Glutamatergic neuron (in vitro differentiated cells): ENCODE results near the gene KIDINS220. TPM values are rescaled to one million over a fixed set of nuclear protein-coding genes. Genes with fewer than 3 reads are reported as not detected.

Experiments
- DNase-seq: peaks from one replicate; pipeline ENCODE4 v3.0.0; 2022
- H3K27ac Mint-ChIP-seq: one replicate; pipeline ENCODE4 v1.8.0; 2020; ENCODE audit warnings: mild to moderate bottlenecking, mixed read lengths, inconsistent platforms; ENCODE audit not compliant: unreplicated experiment
- H3K27me3 Mint-ChIP-seq: one replicate; pipeline ENCODE4 v1.8.0; 2020; ENCODE audit warnings: mild to moderate bottlenecking, moderate library complexity, mixed read lengths, inconsistent platforms; ENCODE audit not compliant: unreplicated experiment
- H3K36me3 Mint-ChIP-seq: one replicate; pipeline ENCODE4 v1.8.0; 2020; ENCODE audit warnings: mild to moderate bottlenecking, mixed read lengths, inconsistent platforms; ENCODE audit not compliant: unreplicated experiment
- H3K4me1 Mint-ChIP-seq: one replicate; pipeline ENCODE4 v1.8.0; 2020; ENCODE audit warnings: mild to moderate bottlenecking, low read depth, mixed read lengths, inconsistent platforms; ENCODE audit not compliant: unreplicated experiment
- H3K4me3 Mint-ChIP-seq: one replicate; pipeline ENCODE4 v1.8.0; 2020; ENCODE audit warnings: mild to moderate bottlenecking, mixed read lengths, inconsistent platforms; ENCODE audit not compliant: unreplicated experiment
- H3K9me3 Mint-ChIP-seq: one replicate; pipeline ENCODE4 v1.8.0; 2020; ENCODE audit warnings: mild to moderate bottlenecking, moderate library complexity, mixed read lengths, inconsistent platforms; ENCODE audit not compliant: unreplicated experiment
- CTCF ChIP-seq: fragments of 200-600 bp; sonication (generic); IDR thresholded peaks from one replicate; pipeline ENCODE4 v1.5.0; 2021; ENCODE audit not compliant: partially characterized antibody, unreplicated experiment
- total RNA-seq: library from RNA; stranded (reverse); fragmentation: NEBNext Ultra II Directional; extraction: Animal tissue kit (Norgen Biotek cat#: 25700); gene quantifications from one replicate; pipeline ENCODE4 v1.2.1, GENCODE V29; 2021; ENCODE audit not compliant: unreplicated experiment

Gene KIDINS220
- total RNA-seq, 1 donor from 2014 or later = 188 TPM

GRCh38 chr2:8699839-8700238, 137.6 kb downstream of the KIDINS220 start:
- Mint-ChIP-seq H3K27ac (no peak overlapping the region), H3K4me3 (no peak overlapping the region), H3K36me3 (peaks cover 5% of the 10 kb centered on the region), H3K4me1 (no peaks in the 10 kb centered on the region), H3K27me3 (peaks cover 3% of the 10 kb centered on the region), H3K9me3 (peaks cover 4% of the 10 kb centered on the region)
- TF ChIP-seq CTCF = no peak
- no peak for DNase-seq

GRCh38 chr2:8697190-8697589, 140.2 kb downstream of the KIDINS220 start:
- peaks cover under 1% of the 10 kb centered on the region for H3K27me3 Mint-ChIP-seq
- no peak overlapping the region for H3K4me3 Mint-ChIP-seq
- H3K36me3 Mint-ChIP-seq = peaks cover 5% of the 10 kb centered on the region
- TF ChIP-seq CTCF = no peak
- H3K9me3 Mint-ChIP-seq = peaks cover 4% of the 10 kb centered on the region
- no peak overlapping the region for H3K27ac Mint-ChIP-seq
- no peak for DNase-seq
- H3K4me1 Mint-ChIP-seq = no peaks in the 10 kb centered on the region

GRCh38 chr2:8694737-8695136, 142.7 kb downstream of the KIDINS220 start:
- Mint-ChIP-seq H3K4me3 (no peak overlapping the region), H3K27ac (no peak overlapping the region), H3K4me1 (no peaks in the 10 kb centered on the region), H3K9me3 (peaks cover 4% of the 10 kb centered on the region), H3K27me3 (no peaks in the 10 kb centered on the region), H3K36me3 (peaks cover 5% of the 10 kb centered on the region)
- DNase-seq = no peak
- TF ChIP-seq CTCF = no peak

GRCh38 chr2:8693157-8693821, 144.1 kb downstream of the KIDINS220 start:
- Mint-ChIP-seq H3K27me3 (no peaks in the 10 kb centered on the region), H3K27ac (no peak overlapping the region), H3K36me3 (no peaks in the 10 kb centered on the region), H3K4me3 (no peak overlapping the region), H3K9me3 (peaks cover 4% of the 10 kb centered on the region), H3K4me1 (no peaks in the 10 kb centered on the region)
- peak; percentile 79 for DNase-seq
- peak; percentile 73 for TF ChIP-seq CTCF

GRCh38 chr2:8692783-8693156, 144.6 kb downstream of the KIDINS220 start:
- no peak for DNase-seq
- Mint-ChIP-seq H3K4me1 (no peaks in the 10 kb centered on the region), H3K9me3 (peaks cover 2% of the 10 kb centered on the region), H3K27ac (no peak overlapping the region), H3K4me3 (no peak overlapping the region), H3K27me3 (no peaks in the 10 kb centered on the region), H3K36me3 (no peaks in the 10 kb centered on the region)
- no peak for TF ChIP-seq CTCF
